Measurements from ENCODE around the gene APBA2. TPM values are rescaled to one million over a fixed set of nuclear protein-coding genes. Genes with fewer than 3 reads are reported as not detected.

The APBA2 gene
- total RNA-seq, 2 donors from 2014 or later: 0.77 to 1.0 TPM

DNA sequence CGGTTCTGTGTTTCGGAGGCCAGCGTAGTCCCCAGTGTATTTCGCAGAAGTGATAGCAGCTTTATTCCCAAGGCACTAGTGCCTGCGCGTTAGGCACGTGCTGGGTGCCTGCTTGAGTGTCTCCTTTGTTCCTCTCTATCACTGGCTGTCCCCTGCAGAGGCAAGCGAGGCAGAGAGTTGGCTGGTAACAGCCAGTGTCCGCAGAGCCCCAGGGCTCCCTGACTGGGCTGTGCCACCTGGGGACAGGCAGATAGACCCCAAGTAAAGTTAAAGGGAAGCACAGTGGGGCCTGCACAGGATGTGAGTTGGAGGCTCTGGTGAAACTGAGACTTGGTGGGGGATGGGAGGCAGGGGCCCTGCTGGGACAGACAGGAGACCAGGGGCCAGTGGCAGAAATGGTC is 50.7 kb downstream of the APBA2 start:
- H3K9me3 ChIP-seq: no peaks in the 10 kb centered on the region
- no peak overlapping the region for H3K27ac ChIP-seq
- intact Hi-C loops (cut with DNase I): no loop called here
- no peak for TF ChIP-seq CTCF (IDR thresholded peaks at IDR 0.05)
- no peak for DNase-seq
- no peaks in the 10 kb centered on the region for H3K27me3 ChIP-seq
- H3K36me3 ChIP-seq: no peaks in the 10 kb centered on the region
- no peak overlapping the region for H3K9ac ChIP-seq (ENCODE audit: low read depth in 2 of 2, low read length in 2 of 2)
- no peak overlapping the region for H3K4me3 ChIP-seq
- H3K4me1 ChIP-seq: no peaks in the 10 kb centered on the region

DNA sequence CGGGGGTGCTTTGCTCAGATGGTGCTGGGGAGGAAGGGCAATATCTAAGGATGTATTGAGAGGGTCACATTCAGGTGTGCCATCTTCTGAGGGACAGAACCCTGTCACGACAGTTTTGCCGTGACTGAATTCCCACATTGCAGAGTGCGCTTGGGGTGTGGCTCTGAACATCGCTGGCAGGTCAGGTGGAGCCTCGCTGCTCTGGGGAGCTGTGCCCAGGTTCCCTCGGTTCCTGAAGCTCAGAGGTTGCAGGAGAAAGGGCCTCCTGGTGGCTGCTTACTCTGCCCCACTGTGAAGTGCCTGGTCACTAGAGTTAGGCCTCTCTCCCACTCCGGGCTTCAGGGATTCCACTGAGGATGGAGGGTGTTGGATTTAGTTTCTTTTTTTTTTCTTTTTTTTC is 51.5 kb downstream of the APBA2 start:
- H3K9ac ChIP-seq (ENCODE audit: low read depth in 2 of 2, low read length in 2 of 2): no peak overlapping the region
- no peaks in the 10 kb centered on the region for H3K4me1 ChIP-seq
- no peaks in the 10 kb centered on the region for H3K36me3 ChIP-seq
- TF ChIP-seq CTCF (IDR thresholded peaks at IDR 0.05): no peak
- H3K4me3 ChIP-seq: no peak overlapping the region
- H3K9me3 ChIP-seq: no peaks in the 10 kb centered on the region
- intact Hi-C loops (cut with DNase I): no loop called here
- no peak for DNase-seq
- H3K27ac ChIP-seq: no peak overlapping the region
- H3K27me3 ChIP-seq: no peaks in the 10 kb centered on the region

DNA sequence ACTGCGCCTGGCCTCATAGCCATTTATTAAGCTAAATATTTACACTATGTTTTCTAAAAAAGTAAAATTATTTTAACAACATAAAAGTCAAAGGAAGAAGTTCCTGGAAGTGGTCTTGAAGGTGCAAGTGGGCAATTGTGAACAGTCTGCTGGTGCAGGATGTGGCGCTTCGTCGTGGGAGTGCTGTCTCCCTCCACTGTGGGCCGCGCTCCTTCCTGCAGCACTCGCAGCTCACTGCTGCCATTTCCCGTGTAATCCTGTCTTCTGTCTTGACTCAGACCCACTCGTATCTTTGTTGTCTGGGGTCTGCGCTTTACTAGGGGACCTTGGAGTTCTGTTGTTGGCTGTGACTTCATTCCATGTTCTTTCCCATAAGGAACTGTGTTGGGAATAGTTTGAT is 56.3 kb downstream of the APBA2 start:
- Histone ChIP-seq H3K27me3 (no peaks in the 10 kb centered on the region), H3K9ac (ENCODE audit: low read depth in 2 of 2, low read length in 2 of 2) (no peak overlapping the region), H3K9me3 (no peaks in the 10 kb centered on the region), H3K4me3 (no peak overlapping the region), H3K27ac (no peak overlapping the region), H3K36me3 (no peaks in the 10 kb centered on the region), H3K4me1 (no peaks in the 10 kb centered on the region)
- no peak for TF ChIP-seq CTCF (IDR thresholded peaks at IDR 0.05)
- DNase-seq: no peak
- intact Hi-C loops (cut with DNase I): no loop called here

DNA sequence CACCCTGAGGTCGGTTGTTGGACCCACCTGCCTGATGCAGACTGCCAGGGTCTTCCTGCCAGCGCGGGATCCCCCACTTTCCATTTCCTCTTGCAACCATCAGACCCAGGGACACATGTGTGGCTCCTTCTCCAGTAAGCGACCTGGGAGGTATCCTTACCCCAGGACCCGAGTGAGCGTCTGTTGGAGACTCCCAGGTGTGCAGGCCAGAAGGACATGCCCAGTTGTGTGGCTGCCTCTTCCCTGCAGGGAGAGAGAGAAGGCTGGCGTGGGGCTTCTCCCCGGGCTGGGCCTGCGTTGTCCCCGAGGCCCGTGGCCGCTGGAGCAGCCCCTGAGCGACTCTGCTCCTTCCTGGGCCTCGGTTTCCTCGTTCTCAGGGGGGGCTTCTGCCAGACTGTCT is 56.8 kb downstream of the APBA2 start:
- Histone ChIP-seq H3K27me3 (no peaks in the 10 kb centered on the region), H3K4me3 (no peak overlapping the region), H3K4me1 (no peaks in the 10 kb centered on the region), H3K36me3 (no peaks in the 10 kb centered on the region), H3K9ac (ENCODE audit: low read depth in 2 of 2, low read length in 2 of 2) (no peak overlapping the region), H3K9me3 (no peaks in the 10 kb centered on the region), H3K27ac (no peak overlapping the region)
- DNase-seq: no peak
- intact Hi-C loops (cut with DNase I): no loop called here
- TF ChIP-seq CTCF (IDR thresholded peaks at IDR 0.05): no peak

DNA sequence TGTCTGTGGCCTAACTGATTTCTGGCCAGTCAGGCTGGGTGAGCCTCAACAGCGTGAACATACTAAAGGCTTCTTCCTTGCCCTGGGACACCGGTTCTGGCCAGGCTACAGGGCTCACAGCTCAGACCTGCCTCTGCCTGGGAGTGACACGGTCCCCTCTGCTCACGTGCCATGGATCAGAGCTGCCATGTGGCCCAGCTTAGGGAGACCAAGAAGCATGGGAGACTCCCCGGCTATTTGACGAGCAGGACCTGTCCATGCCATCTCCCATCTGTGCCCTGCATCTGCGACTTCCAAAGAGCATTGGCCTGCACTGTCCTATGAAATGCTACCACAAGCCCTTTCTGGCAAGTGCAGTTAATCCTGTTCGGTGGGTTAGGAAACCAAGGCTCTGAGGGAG is 57.4 kb downstream of the APBA2 start:
- TF ChIP-seq CTCF (IDR thresholded peaks at IDR 0.05): no peak
- H3K9ac ChIP-seq (ENCODE audit: low read depth in 2 of 2, low read length in 2 of 2): no peak overlapping the region
- no peak overlapping the region for H3K27ac ChIP-seq
- no peaks in the 10 kb centered on the region for H3K4me1 ChIP-seq
- DNase-seq: no peak
- intact Hi-C loops (cut with DNase I): no loop called here
- H3K36me3 ChIP-seq: no peaks in the 10 kb centered on the region
- no peaks in the 10 kb centered on the region for H3K27me3 ChIP-seq
- H3K4me3 ChIP-seq: no peak overlapping the region
- H3K9me3 ChIP-seq: no peaks in the 10 kb centered on the region

Data from colonic mucosa (tissue), 4 donors.